Stimulated activated CD4-positive, alpha-beta T cell treated with anti-CD3 and anti-CD28 coated beads, Interleukin-12 subunit alpha, Interleukin-12 subunit beta, amount 100 ng/mL, for 48 hours (primary cell): ENCODE measurements around the gene IFITM1.
"Not testable (repeated sequence)": the region's sequence is repeated elsewhere in the genome, so short reads cannot be mapped to it uniquely, and the experiment has no call there.

ENCODE experiments used
- DNase-seq, 3 donors: peaks; one replicate each; pipeline ENCODE4 v3.0.0-alpha.2; 2020; ENCODE audit warnings: low read depth in 2 of 3, low spot score in 1 of 3

IFITM1 gene

GRCh38 chr11:293852-294661 lies 19.8 kb upstream of the IFITM1 start:
- no peak for DNase-seq

GRCh38 chr11:294780-295179 lies 19.1 kb upstream of the IFITM1 start:
- DNase-seq = no peak

GRCh38 chr11:295351-296170 lies 18.3 kb upstream of the IFITM1 start:
- DNase-seq = no peak

- DNase-seq = no peak
Measured at GRCh38 chr11:296171-297050, 17.4 kb upstream of the IFITM1 start.

- no peak for DNase-seq
Measured at GRCh38 chr11:297051-297585, 16.7 kb upstream of the IFITM1 start.

GRCh38 chr11:297586-298405 lies 16.0 kb upstream of the IFITM1 start:
- DNase-seq = no peak

GRCh38 chr11:298406-299065 lies 15.3 kb upstream of the IFITM1 start:
- no peak for DNase-seq

- DNase-seq = no peak
Measured at GRCh38 chr11:299081-299891, 14.6 kb upstream of the IFITM1 start, which contains the start of gene IFITM5. TSS of gene IFITM5 (minus strand) at chr11:299526. CDS start at chr11:299490, 36 bp downstream.

GRCh38 chr11:299951-300735 lies 13.7 kb upstream of the IFITM1 start:
- DNase-seq = no peak

- no peak for DNase-seq
Measured at GRCh38 chr11:303363-303762, 10.5 kb upstream of the IFITM1 start.

- DNase-seq = no peak
Measured at GRCh38 chr11:304061-304506, 9.8 kb upstream of the IFITM1 start.

- no peak for DNase-seq
Measured at GRCh38 chr11:304915-305843, 8.7 kb upstream of the IFITM1 start.

GRCh38 chr11:305844-306211 lies 8.0 kb upstream of the IFITM1 start:
- no peak for DNase-seq

GRCh38 chr11:306645-307371 lies 7.0 kb upstream of the IFITM1 start:
- no peak for DNase-seq

- DNase-seq = not testable (repeated sequence)
Measured at GRCh38 chr11:307766-308708, 5.8 kb upstream of the IFITM1 start, which contains the start of gene IFITM2. TSS of gene IFITM2 (plus strand) at chr11:307816. CDS start at chr11:308193, 377 bp downstream.
